ENCODE measurements around the gene FNDC3B. TPM values are rescaled to one million over a fixed set of nuclear protein-coding genes. Genes with fewer than 3 reads are reported as not detected.

The FNDC3B gene
- total and polyA plus RNA-seq, 2 of the 8 experiments (the other 6 are each of a cell fraction or from before 2014, with no cell fraction given): 14.1 to 44.4 TPM

- no peak for TF ChIP-seq CHD7 (IDR thresholded peaks at IDR 0.05; ENCODE audit: insufficient replicate concordance, low read length)
- no peak for TF ChIP-seq CTBP2 (IDR thresholded peaks at IDR 0.05; ENCODE audit: borderline replicate concordance, insufficient read depth, insufficient read length, low read length)
- TF ChIP-seq SP4 (IDR thresholded peaks at IDR 0.05; ENCODE audit: low read length): no peak
- TF ChIP-seq GABPA (IDR thresholded peaks at IDR 0.05; ENCODE audit: borderline replicate concordance, insufficient read depth, low read length): no peak
- TF ChIP-seq BRCA1 (IDR thresholded peaks at IDR 0.05; ENCODE audit: low read depth, low read length): no peak
- no peak for TF ChIP-seq E2F6 (IDR thresholded peaks at IDR 0.05)
- no peak for TF ChIP-seq HDAC6 (IDR thresholded peaks at IDR 0.05; ENCODE audit: low read depth, low read length)
- TF ChIP-seq KDM5A (IDR thresholded peaks at IDR 0.05; ENCODE audit: low read length): no peak
- TF ChIP-seq POLR2AphosphoS5 (IDR thresholded peaks at IDR 0.05; ENCODE audit: low read depth, low read length): no peak
- no peak for TF ChIP-seq JUN (IDR thresholded peaks at IDR 0.05; ENCODE audit: low read depth, low read length)
- no peak for TF ChIP-seq TBP (IDR thresholded peaks at IDR 0.05; ENCODE audit: low read depth, low read length)
- TF ChIP-seq BACH1 (IDR thresholded peaks at IDR 0.05; ENCODE audit: low read length): no peak
- TF ChIP-seq CREB1 (IDR thresholded peaks at IDR 0.05): no peak
Observed at GRCh38 chr3:172204716-172205115, 165.3 kb downstream of the FNDC3B start (continued).
